SK-N-SH (cell line): ENCODE results near the gene APP.

ENCODE experiments used
- CTCF ChIP-seq: fragments of 200-600 bp; sonication (generic); IDR thresholded peaks from 2 replicates; pipeline ENCODE4 v1.6.1; 2017; ENCODE audit warnings: antibody characterized with exemption, mild to moderate bottlenecking, moderate library complexity
- EP300 ChIP-seq, 2 experiments: IDR thresholded peaks; 2 replicates each; pipeline versions ENCODE4 v1.4.0 to v1.6.1; 2012; ENCODE audit warnings: borderline replicate concordance in 1 of 2, low read depth in 1 of 2, low read length in 1 of 2
- FOXJ3 ChIP-seq: sonication (generic); formaldehyde crosslinking; IDR thresholded peaks from 2 replicates; pipeline ENCODE4 v1.5.1; 2020; ENCODE audit warnings: mild to moderate bottlenecking, missing genetic modification reagents
- FOXM1 ChIP-seq: IDR thresholded peaks from 2 replicates; pipeline ENCODE4 v1.4.0; 2012; ENCODE audit warnings: low read depth, mild to moderate bottlenecking
- MAX ChIP-seq: IDR thresholded peaks from 2 replicates; pipeline ENCODE4 v1.4.0; 2012; ENCODE audit warnings: low read depth
- RCOR1 ChIP-seq: fragments of 150-350 bp; IDR thresholded peaks from 2 replicates; pipeline ENCODE4 v1.6.1; 2017; ENCODE audit warnings: antibody characterized with exemption, low read length
- SIN3A ChIP-seq: IDR thresholded peaks from 2 replicates; pipeline ENCODE4 v1.6.1; 2012; ENCODE audit warnings: low read depth, mild to moderate bottlenecking, low read length, moderate library complexity, borderline replicate concordance
- TAF1 ChIP-seq: IDR thresholded peaks from 2 replicates; pipeline ENCODE4 v1.6.1; 2012; ENCODE audit warnings: low read depth, mild to moderate bottlenecking, low read length, moderate library complexity, borderline replicate concordance
- TCF12 ChIP-seq: IDR thresholded peaks from 2 replicates; pipeline ENCODE4 v1.4.0; 2012
- TF ChIP-seq, protein P1 (sequence below): IDR thresholded peaks from 2 replicates; pipeline ENCODE4; 2012
- TF ChIP-seq, protein P2 (sequence below): IDR thresholded peaks from 2 replicates; pipeline ENCODE4 v1.6.1; 2012; ENCODE audit warnings: mild to moderate bottlenecking, low read depth, low read length, moderate library complexity
- TF ChIP-seq, protein P3 (sequence below): IDR thresholded peaks from 2 replicates; pipeline ENCODE4 v1.4.0; 2012; ENCODE audit warnings: low read depth, borderline replicate concordance

GRCh38 chr21:25879203-25879602, 291.4 kb downstream of the APP start:
- TF ChIP-seq EP300 (IDR thresholded peaks at IDR 0.05; ENCODE audit: borderline replicate concordance in 1 of 2, low read depth in 1 of 2, low read length in 1 of 2) (no peak), CTCF (no peak), FOXJ3 (no peak), MAX (no peak), TAF1 (no peak), FOXM1 (no peak), SIN3A (no peak), TCF12 (no peak), RCOR1 (no peak)
- TF ChIP-seq, protein P1, sequence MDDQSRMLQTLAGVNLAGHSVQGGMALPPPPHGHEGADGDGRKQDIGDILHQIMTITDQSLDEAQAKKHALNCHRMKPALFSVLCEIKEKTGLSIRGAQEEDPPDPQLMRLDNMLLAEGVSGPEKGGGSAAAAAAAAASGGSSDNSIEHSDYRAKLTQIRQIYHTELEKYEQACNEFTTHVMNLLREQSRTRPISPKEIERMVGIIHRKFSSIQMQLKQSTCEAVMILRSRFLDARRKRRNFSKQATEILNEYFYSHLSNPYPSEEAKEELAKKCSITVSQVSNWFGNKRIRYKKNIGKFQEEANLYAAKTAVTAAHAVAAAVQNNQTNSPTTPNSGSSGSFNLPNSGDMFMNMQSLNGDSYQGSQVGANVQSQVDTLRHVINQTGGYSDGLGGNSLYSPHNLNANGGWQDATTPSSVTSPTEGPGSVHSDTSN = no peak
- TF ChIP-seq, protein P2, sequence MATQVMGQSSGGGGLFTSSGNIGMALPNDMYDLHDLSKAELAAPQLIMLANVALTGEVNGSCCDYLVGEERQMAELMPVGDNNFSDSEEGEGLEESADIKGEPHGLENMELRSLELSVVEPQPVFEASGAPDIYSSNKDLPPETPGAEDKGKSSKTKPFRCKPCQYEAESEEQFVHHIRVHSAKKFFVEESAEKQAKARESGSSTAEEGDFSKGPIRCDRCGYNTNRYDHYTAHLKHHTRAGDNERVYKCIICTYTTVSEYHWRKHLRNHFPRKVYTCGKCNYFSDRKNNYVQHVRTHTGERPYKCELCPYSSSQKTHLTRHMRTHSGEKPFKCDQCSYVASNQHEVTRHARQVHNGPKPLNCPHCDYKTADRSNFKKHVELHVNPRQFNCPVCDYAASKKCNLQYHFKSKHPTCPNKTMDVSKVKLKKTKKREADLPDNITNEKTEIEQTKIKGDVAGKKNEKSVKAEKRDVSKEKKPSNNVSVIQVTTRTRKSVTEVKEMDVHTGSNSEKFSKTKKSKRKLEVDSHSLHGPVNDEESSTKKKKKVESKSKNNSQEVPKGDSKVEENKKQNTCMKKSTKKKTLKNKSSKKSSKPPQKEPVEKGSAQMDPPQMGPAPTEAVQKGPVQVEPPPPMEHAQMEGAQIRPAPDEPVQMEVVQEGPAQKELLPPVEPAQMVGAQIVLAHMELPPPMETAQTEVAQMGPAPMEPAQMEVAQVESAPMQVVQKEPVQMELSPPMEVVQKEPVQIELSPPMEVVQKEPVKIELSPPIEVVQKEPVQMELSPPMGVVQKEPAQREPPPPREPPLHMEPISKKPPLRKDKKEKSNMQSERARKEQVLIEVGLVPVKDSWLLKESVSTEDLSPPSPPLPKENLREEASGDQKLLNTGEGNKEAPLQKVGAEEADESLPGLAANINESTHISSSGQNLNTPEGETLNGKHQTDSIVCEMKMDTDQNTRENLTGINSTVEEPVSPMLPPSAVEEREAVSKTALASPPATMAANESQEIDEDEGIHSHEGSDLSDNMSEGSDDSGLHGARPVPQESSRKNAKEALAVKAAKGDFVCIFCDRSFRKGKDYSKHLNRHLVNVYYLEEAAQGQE = no peak
- TF ChIP-seq, protein P3, sequence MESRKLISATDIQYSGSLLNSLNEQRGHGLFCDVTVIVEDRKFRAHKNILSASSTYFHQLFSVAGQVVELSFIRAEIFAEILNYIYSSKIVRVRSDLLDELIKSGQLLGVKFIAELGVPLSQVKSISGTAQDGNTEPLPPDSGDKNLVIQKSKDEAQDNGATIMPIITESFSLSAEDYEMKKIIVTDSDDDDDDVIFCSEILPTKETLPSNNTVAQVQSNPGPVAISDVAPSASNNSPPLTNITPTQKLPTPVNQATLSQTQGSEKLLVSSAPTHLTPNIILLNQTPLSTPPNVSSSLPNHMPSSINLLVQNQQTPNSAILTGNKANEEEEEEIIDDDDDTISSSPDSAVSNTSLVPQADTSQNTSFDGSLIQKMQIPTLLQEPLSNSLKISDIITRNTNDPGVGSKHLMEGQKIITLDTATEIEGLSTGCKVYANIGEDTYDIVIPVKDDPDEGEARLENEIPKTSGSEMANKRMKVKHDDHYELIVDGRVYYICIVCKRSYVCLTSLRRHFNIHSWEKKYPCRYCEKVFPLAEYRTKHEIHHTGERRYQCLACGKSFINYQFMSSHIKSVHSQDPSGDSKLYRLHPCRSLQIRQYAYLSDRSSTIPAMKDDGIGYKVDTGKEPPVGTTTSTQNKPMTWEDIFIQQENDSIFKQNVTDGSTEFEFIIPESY = no peak
